Body of pancreas (tissue), 4 donors: ENCODE measurements around the gene AK1. TPM values are rescaled to one million over a fixed set of nuclear protein-coding genes. Genes with fewer than 3 reads are reported as not detected.

ENCODE experiments used
- ATAC-seq: fragments of 150-250 bp; one replicate; pipeline ENCODE4 v1.9.1; 2016
- DNase-seq, 4 donors: peaks; one replicate each; pipeline ENCODE4 v3.0.0-alpha.2; 2019
- H3K27ac ChIP-seq, 4 donors: fragments of 200-600 bp; sonication (generic); 1 replicate in 3 of 4; 2 replicates in 1 of 4; pipeline versions ENCODE4 v1.5.1 to v1.6.1; 2016 to 2019; ENCODE audit warnings: mild to moderate bottlenecking in 1 of 4, mixed read lengths in 1 of 4, moderate library complexity in 1 of 4
- H3K27me3 ChIP-seq, 2 donors: fragments of 200-600 bp; sonication (generic); one replicate each; pipeline ENCODE4 v1.6.0; 2016; ENCODE audit warnings: mild to moderate bottlenecking in 1 of 2
- H3K36me3 ChIP-seq, 2 donors: fragments of 200-600 bp; sonication (generic); replicated peaks in 1 of 2; 2 replicates each; pipeline ENCODE4 v1.5.1; 2016; ENCODE audit warnings: low read depth in 2 of 2; ENCODE audit not compliant: insufficient read depth in 1 of 2
- H3K4me1 ChIP-seq: fragments of 200-600 bp; sonication (generic); one replicate; pipeline ENCODE4 v1.6.0; 2016
- H3K4me3 ChIP-seq, 2 donors: fragments of 200-600 bp; sonication (generic); 1 replicate in 1 of 2; 2 replicates in 1 of 2; pipeline ENCODE4 v1.5.1; 2016 to 2019
- H3K9me3 ChIP-seq, 3 donors: fragments of 200-600 bp; sonication (generic); 1 replicate in 2 of 3; 2 replicates in 1 of 3; pipeline ENCODE4 v1.5.1; 2016
- CTCF ChIP-seq, 7 experiments: fragments of 450-650 bp in 4 of 7; fragments of 200-600 bp in 3 of 7; sonication (generic) in 3 of 7; IDR thresholded peaks; one replicate each; pipeline ENCODE4 v1.5.1; 2016 to 2019; ENCODE audit warnings: antibody characterized with exemption in 7 of 7
- POLR2A ChIP-seq, 3 donors: fragments of 450-650 bp; IDR thresholded peaks; one replicate each; pipeline ENCODE4 v1.6.1; 2016; ENCODE audit warnings: antibody characterized with exemption in 3 of 3, mild to moderate bottlenecking in 2 of 3
- WGBS, 2 donors: methylation state at CpG; one replicate each; pipeline ENCODE4 v1.1.5; 2017; 5-methylcytosine and 5-hydroxymethylcytosine counted together
- intact Hi-C: fragments of 100-400 bp; cut with DNase I; formaldehyde crosslinking; loops from one replicate; pipeline ENCODE4 v1.15.1; 2023
- microRNA-seq, 2 donors: library from miRNA; unstranded; fragments of <30 nt; microRNA quantifications; one replicate each; pipeline ENCODE4, GENCODE V29; 2016; ENCODE audit warnings: borderline number of aligned reads in 2 of 2, borderline replicate concordance in 2 of 2
- small RNA-seq: library from RNA; depleted of rRNA; stranded (forward); fragments of <200 nt; gene quantifications from one replicate; pipeline ENCODE3, GENCODE V24; 2016
- total RNA-seq, 2 donors: library from RNA; depleted of rRNA; stranded (reverse); fragments of >200 nt; gene quantifications; one replicate each; pipeline ENCODE4 v1.1.0, GENCODE V29; 2016

The AK1 gene
- total RNA-seq, 2 donors from 2014 or later: 8.8 to 23.7 TPM

GRCh38 chr9:127818574-127818973 lies 58.9 kb downstream of the AK1 start:
- TF ChIP-seq CTCF (IDR thresholded peaks at IDR 0.05): no peak
- TF ChIP-seq POLR2A (IDR thresholded peaks at IDR 0.05): no peak
- intact Hi-C loops: no loop called here
- peaks cover under 1 to 10% of the 10 kb centered on the region in 2 donors for H3K36me3 ChIP-seq
- no peaks in the 10 kb centered on the region for H3K27me3 ChIP-seq
- H3K4me3 ChIP-seq: no peak overlapping the region
- peaks cover 4% of the 10 kb centered on the region for H3K4me1 ChIP-seq
- H3K9me3 ChIP-seq: no peaks in the 10 kb centered on the region
- H3K27ac ChIP-seq: no peak overlapping the region
- WGBS, 2 donors: 86 to 91% methylated on average over 7 to 11 of the region's 11 CpGs
- DNase-seq (no peak), ATAC-seq (no peak)

- ATAC-seq (no peak), DNase-seq (no peak)
- H3K4me1 ChIP-seq: peaks cover 4% of the 10 kb centered on the region
- no peak overlapping the region for H3K27ac ChIP-seq
- H3K9me3 ChIP-seq: no peaks in the 10 kb centered on the region
- intact Hi-C loops: no loop called here
- TF ChIP-seq CTCF (IDR thresholded peaks at IDR 0.05) (no peak), POLR2A (IDR thresholded peaks at IDR 0.05) (no peak)
- H3K27me3 ChIP-seq: no peaks in the 10 kb centered on the region
- 52 to 87% methylated on average over 2 to 17 of the region's 17 CpGs for WGBS, 2 donors
- H3K4me3 ChIP-seq: no peak overlapping the region
- H3K36me3 ChIP-seq: peaks cover 7 to 15% of the 10 kb centered on the region in 2 donors
Measured at GRCh38 chr9:127817881-127818434, 59.5 kb downstream of the AK1 start.

GRCh38 chr9:127816728-127817127 lies 60.7 kb downstream of the AK1 start:
- 97% methylated on average over 6 of the region's 8 CpGs; no CpG with 5 or more reads in 1 of the 2 donors for WGBS, 2 donors
- DNase-seq: no peak
- Histone ChIP-seq H3K27me3 (no peaks in the 10 kb centered on the region), H3K9me3 (no peaks in the 10 kb centered on the region), H3K4me3 (no peak overlapping the region), H3K4me1 (peaks cover 4% of the 10 kb centered on the region), H3K36me3 (peaks cover 12 to 18% of the 10 kb centered on the region in 2 donors), H3K27ac (no peak overlapping the region)
- intact Hi-C loops: no loop called here
- no peak for ATAC-seq
- TF ChIP-seq POLR2A (IDR thresholded peaks at IDR 0.05) (no peak), CTCF (IDR thresholded peaks at IDR 0.05) (no peak)

Small RNA genes within 50 kb of the gene (microRNA-seq; reads per million reads assigned to microRNA genes)
- 0 reads per million in 2 donors for gene MIR4672

Small RNA genes within 50 kb of the gene (small RNA-seq; reads per million reads assigned to genes)
- gene MIR4672 (not detected), gene RF00019 (not detected), gene RNA5SP296 (not detected)

Other genes with a start within 250 kb of the AK1 start
- gene CFAP157, start 170.7 kb downstream of the AK1 start, total RNA-seq: 1 to 10 TPM; 2.3 TPM
- gene PTRH1, start 162.0 kb downstream of the AK1 start, total RNA-seq: 10 to 100 TPM; 23.6 to 64.9 TPM
- under 1 TPM; under 0.01 to 0.52 TPM for gene TTC16, start 161.6 kb downstream of the AK1 start, total RNA-seq
- 10 to 100 TPM in 1 of 2 donors, 1 to 10 TPM in 1; 8.3 to 14.2 TPM for gene TOR2A, start 142.4 kb downstream of the AK1 start, total RNA-seq
- gene SH2D3C, start 99.0 kb downstream of the AK1 start, total RNA-seq: 1 to 10 TPM; 3.3 to 4.2 TPM
- gene CDK9, start 91.6 kb downstream of the AK1 start, total RNA-seq: 10 to 100 TPM; 51.4 to 58.7 TPM
- gene FPGS, start 74.8 kb downstream of the AK1 start, total RNA-seq: 10 to 100 TPM; 58.4 to 80.4 TPM
- 10 to 100 TPM; 20.2 to 26.7 TPM for gene ENG, start 23.0 kb downstream of the AK1 start, total RNA-seq
- gene ST6GALNAC6, start 21.9 kb upstream of the AK1 start, total RNA-seq: 10 to 100 TPM; 46.1 to 66.7 TPM
- gene ST6GALNAC4, start 39.4 kb upstream of the AK1 start, total RNA-seq: 10 to 100 TPM; 36.6 to 63.8 TPM
- gene PIP5KL1, start 53.1 kb upstream of the AK1 start, total RNA-seq: 1 to 10 TPM; 1.3 to 2.6 TPM
- gene DPM2, start 60.2 kb upstream of the AK1 start, total RNA-seq: 10 to 100 TPM; 23.3 to 39.9 TPM
- 10 to 100 TPM; 41.9 to 42.0 TPM for gene EEIG1, start 103.3 kb upstream of the AK1 start, total RNA-seq
- 1 to 10 TPM; 1.3 to 4.9 TPM for gene NAIF1, start 189.6 kb upstream of the AK1 start, total RNA-seq
- gene SLC25A25, start 190.6 kb upstream of the AK1 start, total RNA-seq: 10 to 100 TPM; 31.4 to 36.6 TPM